HT1080 (cell line): Measurements from ENCODE around the gene HNRNPAB. TPM values are rescaled to one million over a fixed set of nuclear protein-coding genes. Genes with fewer than 3 reads are reported as not detected.
"Not testable (repeated sequence)": the region's sequence is repeated elsewhere in the genome, so short reads cannot be mapped to it uniquely, and the experiment has no call there.

Experiments
- DNase-seq: peaks from one replicate; pipeline ENCODE4 v3.0.0-alpha.2; 2015; ENCODE audit warnings: low read depth
- total RNA-seq: library from RNA; depleted of rRNA; stranded (reverse); fragments of >200 nt; shearing (Covaris generic); gene quantifications from 2 replicates; pipeline ENCODE4 v1.2.3, GENCODE V29; 2014

HNRNPAB gene
- total RNA-seq, 1 experiment from 2014 or later = 170 TPM

- not testable (repeated sequence) for DNase-seq
Measured at GRCh38 chr5:178229111-178229510, 24.8 kb downstream of the HNRNPAB start.

GRCh38 chr5:178229861-178230260, 25.5 kb downstream of the HNRNPAB start:
- no peak for DNase-seq

- DNase-seq = no peak
Measured at GRCh38 chr5:178230879-178231538, 26.7 kb downstream of the HNRNPAB start.

GRCh38 chr5:178231539-178232123, 27.3 kb downstream of the HNRNPAB start:
- no peak for DNase-seq

- peak; percentile 62 for DNase-seq
Measured at GRCh38 chr5:178232124-178232919, 28.0 kb downstream of the HNRNPAB start, which contains the start of gene PHYKPL. Gene PHYKPL (minus strand): TSS chr5:178232802. CDS start chr5:178232550, 252 bp downstream.

GRCh38 chr5:178232920-178233429, 28.6 kb downstream of the HNRNPAB start:
- no peak for DNase-seq

- DNase-seq = no peak
Measured at GRCh38 chr5:178234121-178234749, 29.9 kb downstream of the HNRNPAB start.

GRCh38 chr5:178234750-178235587, 30.6 kb downstream of the HNRNPAB start:
- peak; percentile 46 for DNase-seq

GRCh38 chr5:178235588-178235974, 31.2 kb downstream of the HNRNPAB start:
- DNase-seq = no peak

GRCh38 chr5:178236126-178236525, 31.8 kb downstream of the HNRNPAB start:
- DNase-seq = no peak

GRCh38 chr5:178236679-178237078, 32.3 kb downstream of the HNRNPAB start:
- no peak for DNase-seq

GRCh38 chr5:178237431-178238312, 33.3 kb downstream of the HNRNPAB start:
- no peak for DNase-seq

- DNase-seq = no peak
Measured at GRCh38 chr5:178238313-178238635, 33.9 kb downstream of the HNRNPAB start.

- no peak for DNase-seq
Measured at GRCh38 chr5:178238711-178239592, 34.6 kb downstream of the HNRNPAB start.

GRCh38 chr5:178239626-178240301, 35.4 kb downstream of the HNRNPAB start:
- DNase-seq = not testable (repeated sequence)

- no peak for DNase-seq
Measured at GRCh38 chr5:178240341-178240741, 36.0 kb downstream of the HNRNPAB start.

- no peak for DNase-seq
Measured at GRCh38 chr5:178240766-178241165, 36.4 kb downstream of the HNRNPAB start.

GRCh38 chr5:178241231-178241663, 36.9 kb downstream of the HNRNPAB start:
- DNase-seq = no peak
